NCI-H1105 (cell line): ENCODE data around the gene METTL24.

Source experiments
- DNase-seq: peaks from one replicate; lab custom pipeline; 2025; lab: John Stamatoyannopoulos, UW

Gene METTL24, protein sequence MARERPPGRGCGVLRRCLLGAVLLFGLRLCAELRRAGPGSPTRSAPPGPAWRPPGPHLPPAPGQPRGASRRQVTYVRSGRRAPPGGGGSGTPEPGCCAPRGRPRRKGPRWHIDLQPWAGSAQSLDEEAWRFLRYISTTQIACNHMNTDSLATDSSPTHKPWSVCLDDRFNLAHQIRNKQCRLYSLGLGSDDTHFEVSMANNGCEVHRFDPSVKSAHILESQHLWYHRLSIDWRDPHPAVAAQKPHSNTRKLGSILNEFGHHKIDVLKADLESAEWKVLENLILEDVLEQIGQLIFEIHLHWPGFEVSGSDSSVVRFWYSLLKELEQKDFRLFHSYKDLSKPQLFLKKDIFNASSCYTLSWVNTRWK

DNA sequence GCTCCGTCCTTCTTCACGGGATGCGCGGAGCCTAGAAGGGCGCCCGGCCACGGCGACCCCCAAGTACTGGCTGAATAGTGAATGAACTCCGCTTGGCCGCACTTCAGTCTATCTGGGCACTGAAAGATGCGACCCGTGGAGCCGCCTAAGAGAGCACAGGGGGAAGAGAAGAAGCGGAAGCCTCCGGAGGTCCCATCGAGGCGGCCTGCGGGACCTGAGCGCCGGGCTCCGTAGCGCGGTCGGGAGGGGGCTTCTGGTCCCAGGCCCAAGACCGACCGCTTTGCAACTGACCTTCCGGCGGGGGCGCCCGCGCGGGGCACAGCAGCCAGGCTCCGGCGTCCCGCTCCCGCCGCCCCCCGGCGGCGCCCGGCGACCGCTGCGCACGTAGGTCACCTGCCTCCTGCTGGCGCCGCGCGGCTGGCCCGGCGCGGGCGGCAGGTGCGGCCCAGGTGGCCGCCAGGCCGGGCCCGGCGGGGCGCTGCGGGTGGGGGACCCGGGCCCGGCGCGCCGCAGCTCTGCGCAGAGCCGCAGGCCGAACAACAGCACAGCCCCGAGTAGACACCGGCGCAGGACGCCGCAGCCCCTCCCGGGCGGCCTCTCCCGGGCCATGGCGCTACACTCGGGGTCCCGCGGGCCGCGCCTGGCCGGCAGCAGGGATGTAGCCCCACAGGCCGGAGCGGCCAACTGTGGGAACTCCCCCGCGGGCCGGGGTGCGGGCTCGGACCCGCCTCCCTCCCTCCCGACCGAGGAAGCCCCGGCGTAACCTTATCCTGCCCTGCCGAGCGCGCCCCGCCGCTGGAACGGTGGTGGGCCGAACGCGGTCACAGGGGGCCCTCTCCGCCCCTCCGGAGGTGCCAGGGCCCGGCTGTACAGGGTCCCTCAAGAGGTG lies at the start of gene METTL24:
TSS of gene METTL24 (minus strand) at position 686 of the 889 bp plus-strand sequence. CDS start at position 609, 77 bp downstream.
- no peak for DNase-seq

DNA sequence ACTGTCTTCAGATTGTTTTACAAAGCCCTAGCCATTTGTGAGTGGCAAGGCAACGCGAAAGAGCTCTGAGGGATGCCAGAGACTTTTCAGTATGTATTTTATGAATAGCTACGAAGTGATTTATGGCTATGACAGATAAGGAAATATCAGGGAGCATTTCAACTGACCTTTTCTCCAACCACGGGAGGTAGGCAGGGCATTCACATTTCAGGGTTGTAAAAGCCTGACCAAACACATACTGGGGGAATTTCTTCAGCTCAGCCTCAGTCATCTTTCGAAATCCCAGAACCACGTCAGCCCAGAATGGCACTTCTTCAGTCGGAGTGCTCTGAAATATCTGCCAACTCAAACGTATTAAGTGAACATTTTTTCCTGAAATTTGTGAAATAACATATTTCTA lies 46.5 kb upstream of the METTL24 start:
- DNase-seq, result no peak

DNA sequence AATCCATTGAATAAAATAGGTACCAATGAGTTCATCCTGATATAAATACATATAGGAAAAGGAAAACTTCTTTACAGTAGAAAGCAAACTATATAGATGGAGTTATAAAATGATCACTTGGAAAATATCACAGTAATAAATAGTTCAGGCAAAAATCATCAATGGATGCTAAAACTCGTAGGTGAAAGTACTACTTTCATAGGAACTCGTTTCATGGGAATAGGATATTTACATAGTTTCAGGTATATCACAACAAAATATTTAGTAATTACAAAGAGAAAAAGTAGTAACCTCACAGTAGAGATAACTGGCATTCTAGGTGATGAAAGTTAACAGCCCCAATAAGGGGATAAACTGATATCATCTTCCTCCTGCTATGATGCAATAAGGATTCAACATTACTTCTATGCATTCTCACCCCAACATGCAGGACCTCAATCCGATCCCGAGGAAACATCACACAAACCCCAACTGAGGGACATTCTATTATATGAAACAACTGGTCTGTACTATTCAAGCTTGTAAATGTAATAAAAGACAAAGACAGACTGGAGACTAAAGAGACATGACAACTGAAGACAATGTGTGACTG lies 43.5 kb upstream of the METTL24 start:
- no peak for DNase-seq

DNA sequence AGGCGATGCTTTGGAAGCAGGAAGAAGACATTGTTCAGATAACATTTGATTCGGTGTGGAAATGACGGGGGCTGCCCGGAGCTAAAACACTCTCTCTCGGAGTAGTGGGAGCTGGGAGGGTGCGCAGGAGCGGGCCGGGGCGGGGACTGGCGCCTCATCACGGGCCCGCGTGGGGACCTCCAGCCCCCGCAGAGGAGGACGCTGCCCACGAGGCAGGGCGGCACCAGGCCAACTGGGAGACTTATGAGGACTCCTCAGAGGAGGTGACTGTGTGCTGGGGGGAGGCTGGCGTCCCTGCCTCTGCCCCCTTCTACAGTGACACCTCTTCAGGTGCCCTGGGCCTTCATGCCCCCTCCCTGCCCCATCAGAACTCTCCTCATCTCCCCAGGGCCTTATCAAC lies 42.1 kb upstream of the METTL24 start:
- DNase-seq, result no peak

DNA sequence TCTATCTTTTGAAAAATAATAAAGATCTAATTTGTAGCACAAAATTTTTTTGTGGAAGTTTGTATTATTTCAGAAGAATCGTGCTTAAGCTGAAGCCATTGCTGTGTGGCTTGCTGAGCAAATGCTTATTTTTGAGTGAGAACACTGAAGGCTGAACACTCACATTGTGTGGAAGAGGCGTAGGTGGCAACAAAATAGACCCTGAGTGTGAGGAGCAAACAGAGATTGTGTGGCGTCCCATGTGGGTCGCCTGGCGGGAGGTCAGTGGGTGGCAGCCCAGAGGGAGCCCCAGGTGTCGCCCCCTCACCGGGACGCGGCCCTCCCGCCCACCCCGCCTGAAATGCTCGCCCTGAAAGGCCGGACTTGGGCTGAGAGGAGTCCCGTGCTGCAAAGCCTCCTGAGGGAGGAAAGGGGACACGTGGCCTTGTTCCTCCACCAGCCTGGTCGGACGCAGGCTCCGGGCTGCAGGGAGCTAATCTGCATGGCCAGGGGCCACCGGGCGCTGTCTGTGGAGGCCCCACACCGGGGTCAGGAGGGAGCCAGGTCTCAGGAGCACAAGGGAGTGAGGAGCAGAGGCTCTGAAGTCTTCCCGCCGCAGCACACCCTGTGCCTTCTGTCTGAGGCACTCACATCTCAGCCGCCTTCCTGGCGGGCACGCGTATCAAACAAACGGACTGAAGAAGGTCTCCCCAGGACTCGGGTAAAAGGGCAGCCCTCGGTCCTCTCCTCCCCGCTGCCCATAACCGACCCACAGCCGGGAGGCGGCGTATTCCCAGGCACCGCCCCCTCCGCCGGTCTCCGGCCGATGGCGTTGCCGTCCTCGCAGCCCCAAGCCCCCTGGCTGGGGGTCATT lies 41.3 kb upstream of the METTL24 start:
- no peak for DNase-seq

- no peak for DNase-seq
These were observed 40.6 kb upstream of the METTL24 start for GRCh38 chr6:110398778-110399177.

DNA sequence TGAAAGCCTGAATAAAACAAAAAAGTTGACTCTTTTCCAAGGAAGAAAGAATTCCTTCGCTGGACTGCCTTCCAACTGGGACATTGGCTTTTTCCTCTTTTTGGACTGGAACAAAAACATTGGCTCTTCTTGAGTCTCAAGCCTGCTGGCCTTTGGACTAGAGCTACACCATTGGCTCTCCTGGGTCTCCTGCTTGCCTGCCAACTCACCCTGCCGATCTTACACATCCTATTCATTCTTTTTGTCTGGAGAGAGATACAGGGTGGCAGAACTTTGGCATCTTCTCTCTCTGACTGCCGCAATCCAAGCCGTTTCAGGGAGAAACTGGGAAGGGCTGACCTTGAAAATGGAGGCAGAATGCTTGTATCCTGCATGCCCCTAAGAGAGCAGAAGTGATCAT lies 37.1 kb upstream of the METTL24 start:
- DNase-seq, result no peak

- no peak for DNase-seq
These were observed 36.3 kb upstream of the METTL24 start for GRCh38 chr6:110394409-110394808.

DNA sequence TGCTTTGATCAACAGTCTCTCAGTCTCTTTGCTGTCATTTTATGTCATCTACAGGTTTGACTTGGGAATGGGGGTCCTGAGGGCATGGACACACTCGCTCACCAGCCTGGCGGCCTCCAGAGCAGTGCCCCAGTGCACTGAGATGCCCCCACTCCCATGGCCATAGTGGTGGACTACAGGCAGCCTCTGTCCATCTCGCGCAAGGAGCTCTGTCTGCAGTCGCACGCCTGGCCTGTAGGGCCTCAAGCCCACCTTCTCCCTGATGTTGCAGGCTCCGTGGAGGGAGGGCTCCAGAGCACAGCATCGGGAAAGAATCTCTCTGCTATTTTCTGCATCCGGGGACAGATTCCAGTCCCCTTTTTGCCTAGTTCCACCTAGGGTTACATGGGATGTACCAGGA lies 34.6 kb upstream of the METTL24 start:
- DNase-seq, result no peak

DNA sequence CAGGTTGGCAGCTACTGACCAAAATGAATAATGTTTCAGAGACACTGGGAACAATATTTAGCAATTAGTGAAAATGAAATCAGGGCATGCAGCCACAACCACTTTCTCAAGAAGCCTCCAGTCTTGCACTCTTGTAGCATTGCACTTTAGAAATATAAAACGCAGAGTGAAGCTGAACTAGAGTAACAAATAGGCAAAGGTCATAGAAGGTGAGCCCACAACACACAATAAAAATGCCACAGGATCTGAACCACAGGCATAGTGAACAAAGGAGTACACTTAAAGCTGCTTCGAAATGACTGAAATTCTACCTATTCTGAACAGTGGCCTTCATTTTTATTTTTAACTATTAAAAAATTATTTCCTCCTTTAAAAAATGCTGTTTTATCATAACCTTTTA lies 32.3 kb upstream of the METTL24 start:
- no peak for DNase-seq

- DNase-seq, result no peak
These were observed 31.7 kb upstream of the METTL24 start for GRCh38 chr6:110389689-110390382.

DNA sequence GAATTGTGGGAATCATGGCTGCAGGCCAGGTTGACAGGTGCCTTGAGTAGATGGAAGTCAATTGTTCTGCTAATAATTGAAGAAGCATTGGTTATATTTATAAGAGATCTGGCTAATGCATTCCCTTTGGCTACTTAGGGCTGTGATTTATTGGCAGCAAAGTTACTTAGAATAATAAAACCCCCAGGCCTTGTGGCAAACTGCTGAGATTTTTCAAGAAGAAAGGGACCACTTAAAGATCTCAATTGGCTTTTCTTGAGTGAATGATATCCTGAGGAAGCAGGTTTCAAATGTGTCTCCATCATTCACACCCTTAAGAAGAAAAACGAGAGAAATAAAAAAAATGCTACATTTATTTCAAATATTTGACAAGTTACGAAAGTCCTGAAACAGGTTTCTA lies 29.8 kb upstream of the METTL24 start:
- peak; percentile 6 for DNase-seq

DNA sequence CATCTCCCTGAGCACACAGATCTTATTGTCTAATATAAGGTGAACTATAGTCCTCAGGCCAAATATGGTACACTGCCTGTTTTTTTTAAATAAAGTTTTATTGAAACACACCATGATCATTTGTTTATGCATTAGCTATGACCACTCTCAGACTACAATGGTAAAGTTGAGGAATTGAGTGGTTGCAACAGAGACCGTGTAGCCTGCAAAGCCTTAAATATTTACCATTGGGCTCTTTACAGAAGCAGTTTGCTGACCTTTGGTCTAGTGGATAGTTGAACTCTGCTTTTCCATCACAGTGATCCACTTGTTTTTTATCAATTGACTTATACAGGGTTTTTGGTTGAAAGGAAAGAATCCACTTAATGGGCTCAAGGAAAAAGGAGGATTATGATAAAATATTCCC lies 27.3 kb upstream of the METTL24 start:
- no peak for DNase-seq

DNA sequence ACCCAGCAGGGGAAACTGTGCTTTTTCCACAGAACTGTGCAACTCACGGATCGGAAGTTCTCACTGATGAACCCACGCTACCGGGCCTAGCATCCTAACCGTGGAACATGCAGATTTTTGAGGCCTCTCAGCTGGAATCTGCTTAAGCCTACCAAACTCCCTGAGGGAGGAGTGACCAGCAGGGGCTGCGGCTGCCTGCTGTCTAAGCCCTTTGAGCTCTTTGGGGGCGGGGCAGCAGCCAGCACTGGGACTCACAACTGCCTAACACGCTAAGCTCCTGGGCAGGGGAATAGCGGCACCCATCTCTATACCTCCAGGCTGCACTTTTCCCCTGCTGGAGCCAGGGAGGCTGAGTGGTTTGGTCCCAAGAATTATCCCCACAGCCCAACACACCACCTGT lies 20.4 kb upstream of the METTL24 start:
- DNase-seq, result no peak

- DNase-seq, result no peak
These were observed 10.9 kb upstream of the METTL24 start for GRCh38 chr6:110369066-110369465.

DNA sequence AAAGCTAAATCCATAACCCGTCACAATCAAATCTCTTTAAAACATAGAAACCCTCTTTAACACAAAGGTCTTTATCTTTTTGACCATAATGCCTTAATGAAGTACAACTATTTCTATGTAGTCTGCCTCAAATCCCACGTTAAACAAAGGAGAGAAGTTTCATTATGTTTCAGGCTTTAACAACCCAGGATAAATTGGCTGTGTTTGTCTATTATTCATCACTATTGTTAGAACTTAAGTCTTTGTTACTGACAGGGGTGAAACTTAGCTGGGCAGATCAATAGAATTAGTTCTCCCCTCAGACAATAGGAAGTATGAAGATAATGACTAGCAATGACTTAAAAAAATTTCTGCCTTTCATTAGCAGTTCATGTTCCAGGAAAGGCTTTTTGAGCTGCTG lies 10.1 kb upstream of the METTL24 start:
- DNase-seq, result no peak

- no peak for DNase-seq
These were observed 9.7 kb upstream of the METTL24 start for GRCh38 chr6:110367825-110368224.

DNA sequence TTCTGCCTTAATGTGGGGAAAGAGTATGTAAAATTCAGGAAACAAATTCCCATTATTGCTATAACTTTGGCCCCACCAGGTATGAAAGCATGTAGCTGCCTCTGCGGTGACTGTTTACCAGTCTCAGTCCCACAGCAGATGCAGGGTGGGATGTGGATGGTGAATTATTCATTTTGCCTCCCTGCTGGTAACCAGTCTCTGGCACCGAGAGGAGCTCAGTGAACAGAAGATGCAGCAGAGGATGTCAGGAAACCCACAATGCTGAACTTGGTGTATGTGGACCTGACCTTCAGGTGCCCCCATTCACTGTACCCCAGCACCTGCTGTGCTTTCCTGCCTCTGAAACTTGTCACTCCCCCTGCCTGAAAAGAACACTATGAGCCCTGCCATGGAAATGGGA lies 8.8 kb upstream of the METTL24 start:
- no peak for DNase-seq

- DNase-seq, result no peak
These were observed 8.1 kb upstream of the METTL24 start for GRCh38 chr6:110366256-110366655.

DNA sequence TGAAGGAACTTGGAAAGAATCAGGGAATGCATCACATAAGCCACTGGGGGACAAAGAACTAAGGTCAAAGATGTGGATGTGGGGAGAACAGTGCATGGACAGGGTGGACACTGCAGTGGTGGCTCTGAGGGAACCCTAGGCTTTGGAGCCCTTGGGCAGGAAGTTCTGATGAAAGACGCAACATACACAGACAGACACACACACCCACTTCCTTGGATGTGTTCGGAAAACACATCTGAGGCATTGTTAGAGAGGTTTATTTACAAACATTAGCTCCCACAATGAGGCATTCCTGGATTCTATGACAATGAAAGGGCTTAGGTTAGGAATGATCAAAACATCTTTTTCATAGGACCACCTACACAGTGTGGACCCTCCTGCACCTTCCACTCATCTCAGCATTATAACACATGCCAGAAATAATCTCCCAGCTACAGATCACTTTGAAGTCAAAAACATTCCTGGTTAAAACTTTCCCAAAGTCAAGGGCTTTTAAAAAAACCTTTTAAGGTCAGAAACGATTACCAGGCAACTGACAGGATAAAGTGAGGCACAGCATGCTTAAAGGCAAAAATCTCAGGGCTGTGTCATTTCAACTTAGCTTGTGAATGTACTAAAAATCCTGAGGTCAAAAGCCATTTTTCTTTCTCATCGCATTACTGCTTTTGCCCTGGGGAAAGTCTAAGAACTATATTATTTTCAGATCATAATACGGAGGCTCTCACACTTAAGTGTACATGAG lies 6.4 kb upstream of the METTL24 start:
- DNase-seq, result no peak

DNA sequence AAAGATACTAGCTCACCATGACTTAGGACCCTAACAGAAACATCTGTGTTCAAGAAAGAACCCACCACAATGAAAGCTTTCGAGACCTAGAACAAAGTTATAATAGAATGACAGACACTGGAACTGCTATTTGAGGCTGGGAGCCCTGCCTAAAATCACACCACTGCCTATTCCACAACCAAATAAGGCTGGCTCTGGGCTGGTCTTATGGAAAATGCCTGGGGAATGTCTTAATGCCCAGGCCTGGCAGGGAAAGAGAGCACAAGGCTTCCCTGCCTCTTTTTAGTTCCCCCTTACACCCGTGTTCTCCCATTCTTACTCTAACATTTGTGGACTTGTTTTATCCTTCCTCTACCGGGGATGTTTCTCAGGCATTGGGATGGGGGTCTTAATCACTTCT lies 5.6 kb upstream of the METTL24 start:
- DNase-seq, result no peak
